Measurements from ENCODE around the gene S100A1.

The S100A1 gene

DNA sequence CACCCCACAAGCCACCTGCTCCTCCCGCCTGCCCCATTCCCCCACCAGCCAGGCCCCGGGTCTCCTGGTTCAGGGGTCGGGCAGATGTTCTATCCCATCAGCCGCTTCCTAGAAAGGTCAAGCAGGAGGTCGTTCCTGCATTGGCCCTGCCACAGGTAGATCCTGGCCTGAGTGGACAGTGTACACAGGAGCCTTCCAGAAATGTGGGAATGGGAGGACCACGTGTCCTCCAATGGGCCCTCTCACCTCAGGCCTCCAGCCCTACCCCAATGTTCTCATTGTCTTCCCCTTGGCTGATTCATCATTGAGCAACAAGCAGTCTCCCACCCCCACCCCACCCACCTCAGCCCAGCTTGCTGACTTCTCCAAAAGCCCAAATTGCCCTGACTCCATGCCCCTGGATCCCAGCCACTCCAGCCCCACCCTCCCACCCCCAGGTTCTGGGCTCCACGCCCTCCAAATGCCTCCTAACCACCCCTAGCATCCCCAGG lies 17.4 kb upstream of the S100A1 start:
- no peak for DNase-seq

DNA sequence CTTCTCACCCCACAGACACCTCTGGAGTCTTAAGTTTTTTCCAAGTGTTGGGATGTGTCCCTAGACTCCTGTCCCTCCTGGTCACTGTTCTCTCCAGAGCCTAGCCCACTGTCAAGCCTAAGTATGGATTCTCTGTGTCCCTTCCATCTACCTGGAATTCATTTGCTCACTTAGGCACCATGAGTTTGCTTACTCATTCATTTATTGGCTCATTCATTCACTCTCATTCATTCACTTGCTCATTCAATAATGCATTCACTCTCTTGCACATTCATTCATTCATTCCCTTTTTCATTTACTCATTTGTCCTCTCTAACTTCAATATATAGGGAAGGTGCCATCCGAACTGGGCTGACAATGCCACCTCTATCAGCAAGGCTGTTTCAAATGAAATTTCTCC lies 16.9 kb upstream of the S100A1 start:
- no peak for DNase-seq

DNA sequence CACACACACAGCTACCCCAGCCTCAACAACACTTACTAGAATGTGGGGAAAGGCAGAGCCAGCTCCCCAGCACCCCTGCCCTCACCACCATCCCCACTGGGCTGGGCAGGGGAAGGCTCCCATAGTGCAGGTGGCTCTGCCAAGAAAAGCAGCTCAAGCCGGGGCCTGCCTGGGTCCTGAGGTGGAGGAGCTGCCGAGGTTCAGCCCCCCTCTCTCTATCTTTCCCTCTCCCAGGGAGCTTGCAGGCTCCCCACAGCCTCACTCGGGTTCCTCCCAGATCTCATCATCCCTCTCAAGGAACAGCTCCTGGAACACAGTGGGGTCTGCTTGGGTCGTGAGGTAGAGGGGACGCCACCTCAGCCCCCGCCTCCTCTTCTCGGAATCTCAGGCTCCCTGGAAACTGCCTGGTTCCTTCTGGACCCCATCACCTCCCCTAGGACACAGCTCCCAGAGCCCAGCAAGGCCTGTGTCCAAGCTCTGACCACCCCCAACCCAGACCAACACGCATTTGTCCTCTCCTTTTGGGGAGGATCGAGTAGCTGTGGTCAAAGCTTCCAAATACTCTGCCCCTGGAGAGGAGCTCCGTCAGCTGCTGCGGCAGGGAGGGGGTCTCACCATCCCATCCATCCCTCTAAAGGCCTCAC lies 16.0 kb upstream of the S100A1 start:
- DNase-seq: no peak

DNA sequence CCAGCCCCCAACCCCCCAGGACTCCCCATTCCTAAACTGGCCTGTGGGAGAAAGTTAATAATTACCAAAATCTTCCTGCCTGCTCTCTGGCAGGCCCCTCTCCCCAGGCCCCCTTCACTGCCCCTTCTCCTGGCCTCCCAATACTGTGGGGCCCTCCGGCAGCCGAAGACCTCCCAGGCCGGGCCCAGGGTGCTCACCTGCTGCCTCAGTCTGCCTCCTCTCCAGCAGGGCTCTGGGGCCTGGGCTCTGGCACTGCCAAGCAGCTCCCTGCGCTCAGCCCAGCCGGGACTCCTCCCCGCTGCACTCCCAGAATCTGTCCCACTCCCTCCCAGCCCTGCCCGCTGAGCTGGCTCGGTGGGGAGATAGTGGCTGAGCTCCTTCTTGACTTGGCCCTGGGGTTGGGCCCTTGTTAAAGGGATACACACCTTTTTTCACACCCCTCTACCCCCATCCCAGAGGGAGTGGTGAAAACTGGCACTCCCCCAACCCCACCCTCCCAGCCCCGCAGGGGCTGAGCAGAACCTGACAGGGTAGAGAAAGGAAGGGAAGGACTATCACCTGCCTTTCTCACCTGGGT lies 15.4 kb upstream of the S100A1 start, which contains the start of gene S100A16:
S100A16 (minus strand) TSS at position 383 of the 577 bp plus-strand sequence. CDS start 4,986 bp downstream, outside the sequence.
- no peak for DNase-seq

DNA sequence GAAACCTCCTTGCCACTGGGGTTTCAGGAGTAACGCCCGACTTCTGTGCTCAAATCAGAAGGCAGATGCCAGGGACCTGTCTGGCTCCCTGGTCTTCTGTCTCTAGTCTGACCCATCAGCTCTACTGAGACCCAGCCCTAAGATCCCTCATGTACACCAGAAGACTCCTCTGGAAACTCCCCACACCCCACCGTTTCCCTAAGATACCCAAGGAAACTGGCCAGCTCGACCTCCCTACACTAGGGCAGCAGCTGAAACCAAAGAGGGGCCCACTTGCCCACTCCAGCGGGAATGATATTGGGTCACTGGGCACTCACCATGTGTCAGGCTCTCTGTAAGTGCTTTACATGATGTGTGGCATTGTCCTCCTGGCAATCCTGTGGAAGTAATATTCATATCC lies 14.8 kb upstream of the S100A1 start:
- no peak for DNase-seq

DNA sequence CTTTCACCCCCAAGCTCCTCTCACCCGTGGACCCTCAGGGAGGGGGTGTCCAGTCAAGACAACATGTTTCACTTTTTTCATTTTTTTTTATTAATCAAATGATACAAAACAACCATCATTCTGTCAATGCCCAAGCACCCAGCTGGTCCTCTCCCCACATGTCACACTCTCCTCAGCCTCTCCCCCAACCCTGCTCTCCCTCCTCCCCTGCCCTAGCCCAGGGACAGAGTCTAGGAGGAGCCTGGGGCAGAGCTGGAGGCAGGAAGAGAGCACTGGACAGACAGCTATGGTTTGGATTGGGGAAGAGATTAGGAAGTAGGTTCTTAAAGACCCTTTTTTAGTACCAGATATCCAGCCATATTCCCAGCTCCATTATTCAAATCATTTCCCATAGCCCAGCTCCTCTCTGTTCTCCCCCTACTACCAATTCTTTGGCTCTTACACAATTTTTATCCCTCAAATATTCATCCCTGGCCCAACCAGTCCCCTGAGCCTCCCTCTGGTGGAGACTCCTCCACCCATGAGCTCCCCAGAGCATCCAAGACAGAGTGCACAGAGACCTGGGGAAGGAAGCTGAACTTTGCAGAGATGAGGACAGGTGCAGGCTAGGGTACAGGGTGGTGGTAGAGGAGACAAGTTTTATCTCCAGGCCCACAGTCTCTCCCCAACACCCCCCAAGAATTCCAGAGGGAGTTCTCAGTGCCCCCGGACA lies 13.9 kb upstream of the S100A1 start:
- no peak for DNase-seq

DNA sequence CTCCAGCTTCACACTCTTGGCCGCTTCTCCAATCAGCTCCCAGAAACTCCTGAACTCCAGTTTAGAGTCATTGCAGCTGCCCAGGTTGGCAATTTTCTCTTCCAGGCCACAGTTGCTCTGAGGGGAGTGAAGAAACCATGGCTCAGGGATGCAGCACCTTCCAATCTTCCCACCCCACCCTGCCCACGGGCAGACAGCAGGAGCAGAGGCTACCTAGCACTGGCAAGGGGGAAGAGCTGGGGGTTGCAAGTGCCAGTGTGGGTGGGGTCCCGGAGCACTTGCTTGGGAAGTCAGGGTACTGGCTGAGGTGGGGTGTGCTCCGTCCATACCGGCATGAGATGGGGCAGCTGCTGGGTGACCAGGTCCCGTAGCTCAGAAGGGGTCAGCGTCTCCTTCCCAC lies 13.3 kb upstream of the S100A1 start:
- DNase-seq: no peak

DNA sequence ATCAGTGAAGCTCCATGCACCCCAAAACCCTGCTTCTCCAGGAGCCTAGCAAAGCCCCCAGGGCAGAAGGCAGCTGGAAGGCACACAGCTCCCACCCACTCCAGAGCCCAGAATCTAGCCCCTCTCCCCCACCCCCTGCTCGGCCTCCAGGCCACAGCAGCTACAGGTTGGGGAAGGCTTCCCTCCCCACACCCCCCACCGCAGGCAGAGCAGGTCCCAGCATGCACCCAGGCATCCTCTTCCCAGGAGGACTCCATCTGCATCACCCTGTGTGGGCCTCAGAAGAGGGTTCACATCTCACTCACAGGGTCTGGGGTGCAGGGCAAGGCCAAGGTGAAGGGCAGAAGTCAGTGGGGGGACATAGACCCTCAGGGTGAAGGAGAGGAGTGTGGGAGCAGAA lies 12.8 kb upstream of the S100A1 start:
- DNase-seq: no peak

DNA sequence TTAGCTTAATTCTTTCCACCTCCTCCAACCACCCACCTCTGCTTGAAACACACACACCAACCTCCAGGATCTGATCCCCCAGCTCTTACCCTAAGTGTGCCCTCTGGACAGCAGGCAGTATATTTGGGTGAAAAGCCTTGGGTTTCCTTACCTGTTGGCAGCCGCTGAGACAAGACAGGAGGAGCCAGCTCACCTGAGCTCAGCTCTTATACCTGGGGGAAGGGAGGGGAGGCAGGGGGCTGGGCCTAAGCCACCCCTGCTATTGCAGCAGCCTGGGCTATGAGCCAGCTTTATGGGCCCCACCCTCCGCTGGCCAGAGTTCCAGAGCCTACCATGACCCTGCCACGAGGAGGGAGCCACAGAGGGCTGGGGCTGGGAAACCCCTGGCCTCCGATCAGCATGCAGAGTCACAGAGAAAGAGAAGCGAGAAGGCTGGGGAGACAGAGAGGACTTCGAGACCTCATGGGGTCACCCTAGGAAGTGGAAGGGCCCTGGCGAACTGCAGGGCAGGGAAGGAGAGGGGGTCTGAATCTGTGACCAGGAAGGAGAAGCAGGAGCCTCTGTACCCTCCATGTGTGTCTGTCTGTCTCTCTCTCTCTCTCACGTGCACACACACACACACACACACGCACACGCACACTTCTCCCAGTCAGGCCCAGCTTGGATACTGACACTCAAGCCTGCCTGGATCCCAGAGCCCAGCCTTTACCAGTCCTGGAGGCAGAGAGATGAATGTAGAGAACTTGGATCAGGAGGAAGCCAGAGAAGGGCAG lies 11.9 kb upstream of the S100A1 start, which contains the start of gene S100A14:
S100A14 (minus strand) TSS at position 182 of the 773 bp plus-strand sequence. CDS start 467 bp downstream, outside the sequence.
- no peak for DNase-seq

DNA sequence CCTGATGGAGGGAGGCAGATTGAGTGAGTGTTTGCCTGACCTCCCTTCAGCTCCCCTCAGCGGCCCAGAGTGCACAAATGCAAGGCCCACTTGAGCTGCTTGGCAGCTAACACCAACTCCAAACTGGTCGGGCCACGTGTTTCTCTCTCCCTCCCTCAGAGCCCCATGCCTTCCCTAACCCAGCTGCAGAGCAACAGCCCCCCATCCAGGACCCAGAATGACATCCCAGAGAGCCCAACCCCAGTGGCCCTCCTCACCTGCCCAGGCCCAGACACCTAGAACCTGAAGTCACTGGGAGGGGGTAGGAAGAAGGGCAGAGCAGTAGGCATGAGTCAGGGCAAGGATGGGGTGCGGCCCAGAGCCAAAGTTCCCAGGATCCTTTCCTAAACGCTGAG lies 11.3 kb upstream of the S100A1 start:
- DNase-seq: no peak

DNA sequence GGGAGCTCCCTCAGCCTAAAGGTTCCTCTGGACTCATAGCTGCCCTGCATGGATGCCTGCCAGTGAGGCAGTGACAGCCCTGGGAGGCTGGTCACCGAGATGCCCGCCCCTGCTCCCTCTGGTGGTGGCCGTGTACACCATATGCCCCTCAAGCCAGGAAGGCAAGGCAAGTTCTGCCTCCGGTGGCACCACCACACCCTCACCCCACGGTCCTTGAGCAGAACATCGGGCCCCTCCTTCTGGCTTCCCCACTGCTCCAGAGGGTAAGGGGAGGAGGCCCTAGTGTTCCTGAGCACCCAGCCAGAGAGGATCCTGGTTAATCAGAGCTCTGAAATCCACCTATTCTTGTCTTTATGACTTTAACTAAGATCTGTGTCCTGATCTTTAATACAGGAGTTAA lies 10.6 kb upstream of the S100A1 start:
- DNase-seq: no peak

DNA sequence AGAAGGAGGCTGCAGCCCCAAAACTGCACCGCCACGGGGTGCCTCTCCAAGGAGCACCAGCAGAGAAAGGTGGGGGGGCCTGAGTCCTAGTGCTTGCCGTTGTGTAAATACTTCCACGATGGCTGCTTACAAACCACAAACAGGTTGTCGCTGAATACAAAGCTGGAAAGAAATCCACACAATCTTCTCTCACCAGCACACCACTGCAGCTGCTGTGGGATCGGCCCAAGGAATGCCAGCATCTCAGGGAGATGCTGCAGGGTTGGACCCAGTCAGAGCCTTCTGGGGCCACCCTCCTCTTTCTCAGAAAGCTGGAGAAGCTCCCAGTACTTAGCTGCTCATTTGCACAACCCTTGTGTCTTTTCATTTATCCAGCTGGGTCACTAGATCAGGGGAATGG lies 9.1 kb upstream of the S100A1 start:
- DNase-seq: no peak

DNA sequence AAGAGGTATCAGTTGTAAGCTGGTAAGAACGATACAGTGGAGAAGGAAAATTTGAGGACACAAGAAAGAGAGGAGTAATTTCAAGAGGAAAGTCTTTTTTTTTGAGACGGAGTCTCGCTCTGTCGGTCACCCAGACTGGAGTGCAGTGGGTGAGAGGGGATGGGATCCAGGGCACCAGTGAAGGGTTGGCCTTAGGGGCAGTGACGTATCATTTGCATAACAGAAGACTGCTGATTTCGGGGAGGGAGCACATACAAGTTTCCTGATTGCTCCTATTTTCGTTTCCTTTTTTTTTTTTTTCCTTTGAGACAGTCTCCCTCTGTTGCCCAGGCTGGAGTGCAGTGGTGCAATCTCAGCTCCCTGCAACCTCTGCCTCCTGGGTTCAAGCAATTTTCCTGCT lies 5.1 kb upstream of the S100A1 start:
- no peak for DNase-seq

DNA sequence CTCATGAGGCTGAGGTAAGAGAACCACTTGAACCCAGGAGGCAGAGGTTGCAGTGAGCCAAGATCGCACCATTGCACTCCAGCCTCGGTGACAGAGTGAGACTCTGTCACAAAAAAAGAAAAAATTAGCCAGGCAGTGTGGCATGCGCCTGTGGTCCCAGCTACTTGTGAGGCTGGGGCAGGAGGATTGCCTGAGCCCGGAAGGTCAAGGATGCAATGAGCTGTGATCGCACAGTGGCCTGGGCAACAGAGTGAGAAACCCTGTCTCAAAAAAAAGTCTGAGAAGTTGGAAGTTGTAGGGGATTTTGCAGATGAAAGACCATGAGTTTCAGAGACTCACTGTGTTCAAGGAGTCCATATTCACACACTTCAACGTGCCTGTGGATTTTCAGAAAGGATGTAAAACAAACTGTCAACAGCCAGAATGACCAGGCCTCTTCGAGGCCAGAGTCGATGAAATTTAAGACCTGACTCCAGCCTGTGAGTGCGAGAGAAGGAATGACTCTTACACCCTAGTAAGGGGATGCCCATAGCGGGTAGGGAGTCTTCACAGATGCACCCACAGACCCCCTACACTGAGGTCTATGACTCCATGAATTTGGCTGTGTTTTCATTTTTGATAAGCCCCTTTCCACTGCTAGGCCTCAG lies 3.1 kb upstream of the S100A1 start:
- no peak for DNase-seq

DNA sequence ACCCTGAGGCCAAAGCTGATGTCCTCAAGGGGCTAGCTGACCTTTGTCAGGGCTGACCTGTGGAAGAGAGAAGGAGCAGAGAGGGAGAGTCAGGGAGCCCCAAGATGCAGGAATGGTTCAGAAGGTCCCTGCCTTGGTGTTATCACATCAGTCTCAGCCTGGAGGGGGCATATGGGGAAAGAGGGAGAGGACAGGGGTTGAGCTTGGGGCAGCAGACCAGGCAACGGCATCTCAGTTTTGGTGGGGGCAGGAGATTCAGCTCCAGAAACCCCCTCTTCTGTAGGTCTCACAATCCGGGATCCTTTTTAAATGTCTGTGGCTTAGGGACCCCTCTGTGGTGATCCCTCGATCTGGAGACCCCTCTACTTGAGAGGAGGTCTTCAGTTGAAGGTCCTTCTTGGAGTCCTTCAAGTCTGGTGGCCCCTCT lies 1.7 kb upstream of the S100A1 start:
- DNase-seq: no peak

DNA sequence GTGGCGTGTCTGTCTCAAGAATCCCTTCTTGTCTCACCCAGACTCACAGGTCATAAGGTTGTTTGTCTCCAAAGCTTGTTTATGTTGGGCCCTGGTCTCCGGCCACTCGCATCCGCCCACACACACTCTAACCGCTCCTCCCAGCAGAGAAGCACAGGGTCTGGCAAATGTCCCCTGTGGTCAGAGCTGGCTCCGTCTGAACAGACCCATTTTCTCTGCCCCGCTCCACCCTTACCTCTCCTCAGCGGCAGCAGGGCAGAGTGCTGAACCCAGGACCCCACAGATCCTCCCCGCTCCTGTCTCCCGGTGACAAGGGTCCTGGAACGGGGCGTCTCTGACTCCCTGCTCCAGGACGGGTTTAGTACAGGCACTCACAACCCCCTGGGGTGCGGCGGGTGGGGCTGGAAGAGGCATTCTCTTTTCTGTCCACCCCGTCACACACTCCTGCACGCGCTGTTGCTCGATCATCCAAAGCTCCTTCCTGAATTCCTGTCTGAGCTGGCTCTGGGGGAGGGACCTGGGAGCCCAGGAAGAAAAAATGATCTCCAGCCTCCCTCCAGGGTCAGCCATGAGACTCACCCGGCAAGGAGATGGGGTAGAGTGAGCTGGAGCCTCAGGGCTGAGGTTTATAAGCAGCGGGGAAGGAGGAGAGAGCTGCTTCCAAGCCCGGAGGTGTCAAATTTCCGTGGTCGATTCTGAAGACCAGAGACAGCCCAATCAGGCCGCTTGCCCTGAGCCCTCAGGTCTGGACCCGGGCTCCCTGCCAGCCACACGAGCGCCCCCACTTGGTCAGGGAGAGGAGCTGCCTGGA lies 1.1 kb upstream of the S100A1 start, which contains the start of gene S100A13:
S100A13 (minus strand) TSS at position 602 of the 811 bp plus-strand sequence. CDS start 1,033 bp downstream, outside the sequence.
- DNase-seq: peak; percentile 67 to 80

DNA sequence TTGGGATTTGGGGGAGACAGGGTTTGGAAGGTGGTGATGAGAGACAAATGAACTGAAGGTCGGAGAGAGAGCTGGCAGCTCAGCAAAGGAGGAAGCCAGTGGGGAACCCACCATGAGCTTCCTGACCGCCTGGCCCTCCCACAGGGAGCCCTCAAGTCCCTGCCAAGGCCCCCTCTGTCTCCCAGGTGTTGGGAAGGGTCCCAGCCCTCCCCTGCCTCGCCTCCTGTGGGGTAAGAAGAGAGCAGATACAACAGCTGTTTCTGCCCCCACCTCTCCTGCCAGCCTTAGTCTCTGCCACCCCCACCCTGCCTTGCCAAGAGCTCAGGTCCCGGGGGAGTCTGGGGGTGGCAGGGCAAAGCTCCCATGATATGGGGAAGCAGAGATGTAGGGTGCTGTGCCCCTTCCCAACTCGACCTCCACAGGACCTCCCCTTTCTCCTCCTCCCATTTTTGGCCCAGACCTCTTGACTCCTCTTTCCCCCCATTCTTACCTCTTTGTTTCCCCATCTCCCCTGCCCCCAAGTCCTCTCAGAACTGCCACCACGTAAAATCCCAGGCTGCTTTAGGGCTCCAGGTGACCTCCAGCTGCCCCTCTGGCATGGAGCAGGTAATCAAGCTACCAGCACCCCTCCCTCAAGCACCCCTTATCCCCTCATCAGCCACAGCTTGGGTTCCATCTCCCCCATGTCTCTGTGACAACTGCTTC lies 556 bp downstream of the S100A1 start:
- DNase-seq: no peak

DNA sequence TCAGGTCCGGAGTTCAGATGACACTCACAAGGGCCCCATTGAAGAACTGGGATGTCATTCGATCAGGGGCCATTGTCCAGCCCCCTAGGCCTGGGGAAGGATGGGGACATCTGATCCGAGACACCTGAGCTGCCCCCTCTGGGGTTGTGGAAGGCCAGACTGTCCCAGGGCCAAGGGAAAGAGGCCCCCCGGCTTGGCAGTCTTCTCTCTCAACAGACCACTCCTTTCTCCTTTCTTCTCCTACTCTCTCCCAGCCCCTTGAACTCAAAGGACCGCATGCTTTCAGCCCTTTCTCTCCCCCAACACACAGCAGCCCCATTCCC lies 1.1 kb downstream of the S100A1 start:
- no peak for DNase-seq

DNA sequence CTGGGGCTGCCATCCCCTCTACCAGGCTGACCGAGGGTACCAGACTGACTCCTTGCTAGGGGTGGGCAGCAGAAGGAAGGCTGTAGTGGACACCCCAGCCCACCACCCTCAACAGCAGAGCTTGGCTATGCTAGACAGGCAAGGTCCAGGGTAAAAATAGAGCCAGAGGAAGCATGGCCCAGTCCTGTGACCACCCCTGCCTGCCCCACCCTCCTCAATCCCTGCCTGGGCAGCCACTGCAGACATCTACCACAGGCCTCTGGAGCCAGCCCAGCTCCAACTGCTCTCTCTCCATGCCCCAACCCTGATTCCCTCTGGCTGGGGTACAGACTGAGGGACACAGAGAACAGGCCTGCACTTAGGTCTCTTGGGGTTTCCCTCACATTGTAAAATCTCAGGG lies 1.7 kb downstream of the S100A1 start:
- DNase-seq: no peak

DNA sequence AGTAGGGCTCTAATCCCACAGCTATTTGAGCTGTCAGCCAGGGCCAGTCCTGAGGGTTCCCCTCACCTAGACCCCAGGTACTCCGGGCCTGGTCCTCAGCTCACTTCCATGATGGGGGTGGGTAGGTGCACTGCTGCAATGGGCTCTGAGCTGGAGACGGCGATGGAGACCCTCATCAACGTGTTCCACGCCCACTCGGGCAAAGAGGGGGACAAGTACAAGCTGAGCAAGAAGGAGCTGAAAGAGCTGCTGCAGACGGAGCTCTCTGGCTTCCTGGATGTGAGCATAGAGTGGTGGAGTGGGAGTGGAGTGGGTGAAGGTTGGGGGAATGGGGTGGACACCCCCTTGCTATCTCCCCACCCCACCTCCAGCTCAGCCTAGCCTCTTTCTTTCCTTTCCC lies 2.1 kb downstream of the S100A1 start:
- no peak for DNase-seq
